Measurements from ENCODE around the gene KLK14. TPM values are rescaled to one million over a fixed set of nuclear protein-coding genes. Genes with fewer than 3 reads are reported as not detected.

KLK14 gene
- polyA plus RNA-seq, 2 of the 4 experiments (the other 2 are of a cell fraction) = 0.14 to 0.44 TPM

DNA sequence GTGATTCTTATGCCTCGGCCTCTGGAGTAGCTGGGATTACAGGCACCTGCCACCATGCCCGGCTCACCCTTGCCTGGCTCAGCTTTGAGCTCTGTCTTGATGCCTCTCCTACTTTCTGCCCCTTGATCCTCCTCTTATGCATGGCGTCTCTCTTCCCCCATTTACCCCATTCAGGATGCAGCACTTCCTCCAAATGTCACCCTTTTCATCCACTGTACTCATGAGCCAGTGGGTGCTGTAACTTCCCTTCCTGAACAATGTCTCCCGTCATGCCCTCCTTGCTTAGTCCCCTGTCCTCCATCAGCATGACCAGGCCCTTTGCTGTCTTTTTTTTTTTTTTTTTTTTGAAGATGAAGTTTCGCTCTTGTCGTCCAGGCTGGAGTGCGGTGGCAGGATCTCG lies 38.6 kb upstream of the KLK14 start (continued):
- TF ChIP-seq REST (IDR thresholded peaks at IDR 0.05) (no peak), BCL3 (IDR thresholded peaks at IDR 0.05) (no peak), ZNF302 (CRISPR knock-in tag; IDR thresholded peaks at IDR 0.05) (no peak), HEYL (CRISPR knock-in tag; IDR thresholded peaks at IDR 0.05) (no peak), CBX8 (IDR thresholded peaks at IDR 0.05) (no peak), CEBPB (IDR thresholded peaks at IDR 0.05) (no peak), NR3C1 (IDR thresholded peaks at IDR 0.05) (no peak), HOXB5 (CRISPR knock-in tag; IDR thresholded peaks at IDR 0.05) (no peak)
- TF ChIP-seq, protein P1, sequence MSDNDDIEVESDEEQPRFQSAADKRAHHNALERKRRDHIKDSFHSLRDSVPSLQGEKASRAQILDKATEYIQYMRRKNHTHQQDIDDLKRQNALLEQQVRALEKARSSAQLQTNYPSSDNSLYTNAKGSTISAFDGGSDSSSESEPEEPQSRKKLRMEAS (IDR thresholded peaks at IDR 0.05) = no peak
- TF ChIP-seq, protein P2, sequence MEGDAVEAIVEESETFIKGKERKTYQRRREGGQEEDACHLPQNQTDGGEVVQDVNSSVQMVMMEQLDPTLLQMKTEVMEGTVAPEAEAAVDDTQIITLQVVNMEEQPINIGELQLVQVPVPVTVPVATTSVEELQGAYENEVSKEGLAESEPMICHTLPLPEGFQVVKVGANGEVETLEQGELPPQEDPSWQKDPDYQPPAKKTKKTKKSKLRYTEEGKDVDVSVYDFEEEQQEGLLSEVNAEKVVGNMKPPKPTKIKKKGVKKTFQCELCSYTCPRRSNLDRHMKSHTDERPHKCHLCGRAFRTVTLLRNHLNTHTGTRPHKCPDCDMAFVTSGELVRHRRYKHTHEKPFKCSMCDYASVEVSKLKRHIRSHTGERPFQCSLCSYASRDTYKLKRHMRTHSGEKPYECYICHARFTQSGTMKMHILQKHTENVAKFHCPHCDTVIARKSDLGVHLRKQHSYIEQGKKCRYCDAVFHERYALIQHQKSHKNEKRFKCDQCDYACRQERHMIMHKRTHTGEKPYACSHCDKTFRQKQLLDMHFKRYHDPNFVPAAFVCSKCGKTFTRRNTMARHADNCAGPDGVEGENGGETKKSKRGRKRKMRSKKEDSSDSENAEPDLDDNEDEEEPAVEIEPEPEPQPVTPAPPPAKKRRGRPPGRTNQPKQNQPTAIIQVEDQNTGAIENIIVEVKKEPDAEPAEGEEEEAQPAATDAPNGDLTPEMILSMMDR (IDR thresholded peaks at IDR 0.05) = no peak

DNA sequence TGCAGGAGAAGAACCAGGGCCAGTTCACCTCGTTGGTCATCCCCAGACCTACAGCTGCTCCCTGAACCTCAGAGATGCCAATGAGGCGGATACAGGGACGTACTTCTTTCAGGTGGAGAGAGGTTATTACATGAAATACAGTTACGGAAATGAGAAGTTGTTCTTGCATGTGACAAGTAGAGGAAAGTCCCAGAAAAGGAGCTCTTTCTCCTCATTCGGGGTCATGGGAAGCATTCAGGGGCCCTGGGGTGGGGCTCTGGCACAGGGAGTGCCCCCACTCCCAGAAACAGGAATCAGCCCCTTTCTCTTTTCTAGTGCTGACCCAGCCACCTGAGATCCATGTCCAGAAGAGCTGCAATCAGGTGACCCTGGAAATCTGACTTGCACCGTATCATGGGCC lies 37.5 kb upstream of the KLK14 start:
- POLR2A ChIA-PET = no interaction called here
- DNase-seq (ENCODE audit: low read depth in 1 of 2, low spot score in 1 of 2) (no peak), ATAC-seq (no peak), FAIRE-seq (no peak)
- Histone ChIP-seq H3K9me3 (no peaks in the 10 kb centered on the region), H3K4me1 (no peaks in the 10 kb centered on the region), H3K4me3 (no peak overlapping the region), H3K4me2 (no peak overlapping the region), H3K27ac (no peak overlapping the region)
- CTCF ChIA-PET = interaction anchor here (0.6 to 2.0 kb wide), 6 partner anchors 10 to 353 kb away, joined by 3 to 8 read pairs (median 4); no protein-coding TSS in a partner anchor
- WGBS (ENCODE audit: missing lambda C conversion rate) = 65% methylated on average over 6 of the region's 6 CpGs
- TF ChIP-seq BCL3 (IDR thresholded peaks at IDR 0.05) = no peak
- no peak for TF ChIP-seq REST (IDR thresholded peaks at IDR 0.05)
- TF ChIP-seq SREBF2 (IDR thresholded peaks at IDR 0.05) = no peak
- TF ChIP-seq E2F6 (IDR thresholded peaks at IDR 0.05; ENCODE audit: borderline replicate concordance, low read depth) = no peak
- TF ChIP-seq, protein P3, sequence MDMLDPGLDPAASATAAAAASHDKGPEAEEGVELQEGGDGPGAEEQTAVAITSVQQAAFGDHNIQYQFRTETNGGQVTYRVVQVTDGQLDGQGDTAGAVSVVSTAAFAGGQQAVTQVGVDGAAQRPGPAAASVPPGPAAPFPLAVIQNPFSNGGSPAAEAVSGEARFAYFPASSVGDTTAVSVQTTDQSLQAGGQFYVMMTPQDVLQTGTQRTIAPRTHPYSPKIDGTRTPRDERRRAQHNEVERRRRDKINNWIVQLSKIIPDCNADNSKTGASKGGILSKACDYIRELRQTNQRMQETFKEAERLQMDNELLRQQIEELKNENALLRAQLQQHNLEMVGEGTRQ (IDR thresholded peaks at IDR 0.05) = no peak
- no peak for TF ChIP-seq JUNB (IDR thresholded peaks at IDR 0.05)
- TF ChIP-seq CEBPB (IDR thresholded peaks at IDR 0.05) = no peak
- TF ChIP-seq, protein P4, sequence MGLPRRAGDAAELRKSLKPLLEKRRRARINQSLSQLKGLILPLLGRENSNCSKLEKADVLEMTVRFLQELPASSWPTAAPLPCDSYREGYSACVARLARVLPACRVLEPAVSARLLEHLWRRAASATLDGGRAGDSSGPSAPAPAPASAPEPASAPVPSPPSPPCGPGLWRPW (IDR thresholded peaks at IDR 0.05) = no peak
- TF ChIP-seq CHD4 (IDR thresholded peaks at IDR 0.05; ENCODE audit: borderline replicate concordance) = no peak
- TF ChIP-seq EHMT2 (IDR thresholded peaks at IDR 0.05; ENCODE audit: low read depth) = no peak
- no peak for TF ChIP-seq FOXS1 (CRISPR knock-in tag; IDR thresholded peaks at IDR 0.05)
- no peak for TF ChIP-seq GATA3 (IDR thresholded peaks at IDR 0.05; ENCODE audit: borderline replicate concordance)
- no peak for TF ChIP-seq FOSB (CRISPR knock-in tag; IDR thresholded peaks at IDR 0.05)
- no peak for TF ChIP-seq TP53 (CRISPR knock-in tag; IDR thresholded peaks at IDR 0.05)
- no peak for TF ChIP-seq CBX2 (IDR thresholded peaks at IDR 0.05; ENCODE audit: borderline replicate concordance, low read depth)
- no peak for TF ChIP-seq RFX5 (IDR thresholded peaks at IDR 0.05)
- TF ChIP-seq, protein P5, sequence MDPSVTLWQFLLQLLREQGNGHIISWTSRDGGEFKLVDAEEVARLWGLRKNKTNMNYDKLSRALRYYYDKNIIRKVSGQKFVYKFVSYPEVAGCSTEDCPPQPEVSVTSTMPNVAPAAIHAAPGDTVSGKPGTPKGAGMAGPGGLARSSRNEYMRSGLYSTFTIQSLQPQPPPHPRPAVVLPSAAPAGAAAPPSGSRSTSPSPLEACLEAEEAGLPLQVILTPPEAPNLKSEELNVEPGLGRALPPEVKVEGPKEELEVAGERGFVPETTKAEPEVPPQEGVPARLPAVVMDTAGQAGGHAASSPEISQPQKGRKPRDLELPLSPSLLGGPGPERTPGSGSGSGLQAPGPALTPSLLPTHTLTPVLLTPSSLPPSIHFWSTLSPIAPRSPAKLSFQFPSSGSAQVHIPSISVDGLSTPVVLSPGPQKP (IDR thresholded peaks at IDR 0.05; ENCODE audit: low read depth, low read length) = no peak

Data from A549 (cell line).